ENCODE measurements around the gene NAT8. TPM values are rescaled to one million over a fixed set of nuclear protein-coding genes. Genes with fewer than 3 reads are reported as not detected.

NAT8 gene
- total and polyA plus RNA-seq, 2 of the 8 experiments (the other 6 are each of a cell fraction or from before 2014, with no cell fraction given): not detected

DNA sequence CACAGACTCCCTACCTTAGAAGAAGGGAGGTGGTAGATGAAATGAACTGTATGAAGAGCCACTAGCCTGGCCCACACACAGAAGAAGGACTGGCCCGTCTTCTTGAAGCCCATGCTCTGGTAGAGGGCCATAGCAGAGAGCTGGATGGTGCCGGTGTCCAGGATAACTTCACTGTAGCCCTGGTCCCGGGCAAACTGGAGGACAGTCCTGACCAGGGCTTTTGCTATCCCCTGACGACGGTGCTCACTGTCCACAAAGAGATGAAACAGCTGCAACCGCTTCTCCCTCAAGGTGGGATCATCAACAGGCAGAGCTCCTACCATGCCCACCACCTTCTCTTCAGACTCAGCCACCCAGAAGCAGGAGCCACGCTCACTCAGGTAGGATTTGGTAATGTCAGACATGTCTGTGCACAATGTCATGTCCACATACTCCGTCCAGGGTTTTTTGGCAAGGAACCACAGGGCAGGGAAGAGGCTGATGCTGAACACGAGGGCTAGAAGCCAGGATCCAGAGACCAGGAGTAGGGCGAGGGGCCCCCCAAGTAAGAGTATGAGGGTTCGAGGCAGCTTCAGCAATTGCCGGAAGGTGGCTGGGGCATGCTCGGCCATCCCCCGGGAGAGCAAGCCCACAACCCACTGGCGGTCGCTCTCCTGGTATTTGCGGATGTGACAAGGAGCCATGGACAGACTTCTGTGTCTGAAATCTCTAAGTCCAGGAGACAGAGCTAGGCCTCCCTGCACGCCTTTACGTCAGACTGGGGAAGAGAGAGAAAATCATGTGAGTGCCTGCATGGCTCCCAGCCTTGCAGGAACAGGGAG, 1.1 kb downstream of the NAT8 start (continued):
- no peak for TF ChIP-seq EZH2 (IDR thresholded peaks at IDR 0.05; ENCODE audit: low read depth, low read length, severe bottlenecking)
- TF ChIP-seq TCF12 (IDR thresholded peaks at IDR 0.05; ENCODE audit: low read depth, low read length): no peak
- TF ChIP-seq CHD1 (IDR thresholded peaks at IDR 0.05; ENCODE audit: low read depth, low read length): no peak
- no peak for TF ChIP-seq SRF (IDR thresholded peaks at IDR 0.05; ENCODE audit: low read depth, low read length)
- TF ChIP-seq EGR1 (IDR thresholded peaks at IDR 0.05; ENCODE audit: borderline replicate concordance, low read depth, low read length): no peak
- TF ChIP-seq, protein P1, sequence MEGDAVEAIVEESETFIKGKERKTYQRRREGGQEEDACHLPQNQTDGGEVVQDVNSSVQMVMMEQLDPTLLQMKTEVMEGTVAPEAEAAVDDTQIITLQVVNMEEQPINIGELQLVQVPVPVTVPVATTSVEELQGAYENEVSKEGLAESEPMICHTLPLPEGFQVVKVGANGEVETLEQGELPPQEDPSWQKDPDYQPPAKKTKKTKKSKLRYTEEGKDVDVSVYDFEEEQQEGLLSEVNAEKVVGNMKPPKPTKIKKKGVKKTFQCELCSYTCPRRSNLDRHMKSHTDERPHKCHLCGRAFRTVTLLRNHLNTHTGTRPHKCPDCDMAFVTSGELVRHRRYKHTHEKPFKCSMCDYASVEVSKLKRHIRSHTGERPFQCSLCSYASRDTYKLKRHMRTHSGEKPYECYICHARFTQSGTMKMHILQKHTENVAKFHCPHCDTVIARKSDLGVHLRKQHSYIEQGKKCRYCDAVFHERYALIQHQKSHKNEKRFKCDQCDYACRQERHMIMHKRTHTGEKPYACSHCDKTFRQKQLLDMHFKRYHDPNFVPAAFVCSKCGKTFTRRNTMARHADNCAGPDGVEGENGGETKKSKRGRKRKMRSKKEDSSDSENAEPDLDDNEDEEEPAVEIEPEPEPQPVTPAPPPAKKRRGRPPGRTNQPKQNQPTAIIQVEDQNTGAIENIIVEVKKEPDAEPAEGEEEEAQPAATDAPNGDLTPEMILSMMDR (IDR thresholded peaks at IDR 0.05; ENCODE audit: control extremely low read depth in 1 of 3, insufficient read depth in 1 of 3, low read depth in 1 of 3, low read length in 3 of 3): no peak
